Measurements from ENCODE around the gene ARL4D.
"Not testable (repeated sequence)": the region's sequence is repeated elsewhere in the genome, so short reads cannot be mapped to it uniquely, and the experiment has no call there.

Gene ARL4D

DNA sequence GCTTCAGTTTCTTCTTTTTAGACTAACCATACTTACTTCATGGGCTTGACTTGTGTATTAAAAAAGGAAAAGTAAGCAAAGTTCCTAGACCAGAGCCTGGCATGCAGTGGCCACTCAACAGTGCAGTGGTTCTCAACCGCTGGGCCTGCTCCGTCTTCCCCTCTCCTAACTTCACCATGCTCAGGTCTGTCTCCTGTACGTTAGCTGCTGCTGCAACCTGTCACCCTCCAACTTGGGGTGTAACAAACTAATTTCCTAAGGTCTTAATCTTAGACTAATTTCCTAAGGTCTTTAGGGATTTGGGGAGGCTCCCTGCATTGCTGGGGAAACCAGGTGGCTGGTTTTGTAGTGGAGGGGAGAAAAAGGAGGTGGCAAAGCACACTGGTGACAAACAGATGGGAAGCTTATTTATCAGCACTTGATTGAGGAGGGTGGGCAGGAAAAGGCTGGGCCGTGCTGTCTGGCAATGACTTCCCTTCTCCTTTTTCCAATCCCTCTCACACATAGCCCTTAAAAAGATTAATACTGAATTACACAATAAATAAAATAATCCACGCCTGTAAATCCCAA, 2.2 kb upstream of the ARL4D start:
- no peak for DNase-seq

- DNase-seq, result no peak
These were observed 1.1 kb downstream of the ARL4D start for GRCh38 chr17:43399839-43400328.

DNA sequence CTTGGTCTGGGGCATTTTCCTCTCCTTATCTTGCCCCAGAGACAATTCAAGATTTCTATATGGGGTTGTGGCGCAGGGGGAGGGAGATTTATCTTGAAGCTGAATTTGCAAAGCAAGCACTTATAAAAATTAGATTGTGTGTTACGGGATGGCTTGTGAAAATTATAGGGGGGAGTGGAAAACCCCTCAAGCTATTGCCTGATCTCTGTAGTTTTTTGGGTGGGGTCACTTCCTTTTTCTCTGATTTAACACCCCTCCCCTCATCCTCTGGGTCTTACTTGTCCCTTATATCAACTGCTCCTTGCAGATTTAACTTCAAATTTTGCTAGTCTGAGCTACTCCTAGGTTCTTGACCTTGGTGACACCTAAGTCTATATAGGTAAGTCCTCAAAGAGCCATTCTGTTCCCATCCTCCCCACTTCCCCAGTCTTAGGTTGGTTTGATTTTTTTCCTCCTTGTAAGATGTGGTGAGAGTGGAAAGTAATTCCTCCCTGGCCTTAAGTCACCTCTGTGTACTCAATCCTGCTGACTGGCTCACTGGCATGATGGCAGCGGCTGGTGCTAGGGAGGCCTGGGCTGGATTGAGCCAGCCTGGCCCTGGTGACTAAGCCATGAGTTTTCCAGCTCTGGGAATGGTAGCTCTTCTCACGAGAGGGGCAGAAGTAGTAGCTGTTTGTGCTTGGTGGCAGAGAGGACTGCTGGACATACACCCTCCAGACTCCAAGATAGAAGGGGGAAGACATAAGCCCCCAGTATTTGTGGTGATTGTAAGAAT, 2.3 kb downstream of the ARL4D start:
- DNase-seq, result no peak

- no peak for DNase-seq
These were observed 3.3 kb downstream of the ARL4D start for GRCh38 chr17:43402078-43402477.

DNA sequence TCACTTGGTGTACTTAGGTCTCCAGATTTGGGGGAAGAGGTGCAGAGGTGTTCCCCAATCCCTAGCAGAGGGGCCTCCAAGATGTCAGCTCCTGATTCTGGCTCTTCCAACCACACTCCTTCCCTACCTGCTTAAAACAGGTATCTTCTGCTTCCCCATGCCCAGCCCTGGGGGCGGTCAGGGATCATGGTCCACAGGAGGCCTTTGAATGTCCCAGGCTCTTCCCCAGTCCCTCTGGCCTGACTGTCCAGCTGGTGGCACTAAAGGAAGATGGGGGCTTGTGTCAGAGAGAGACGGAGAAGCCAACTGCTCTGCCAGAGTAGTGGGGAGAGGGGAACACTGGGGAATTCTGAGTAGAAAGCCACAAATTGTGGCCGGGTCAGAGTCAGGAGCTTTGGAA, 3.8 kb downstream of the ARL4D start:
- no peak for DNase-seq

- DNase-seq, result no peak
These were observed 5.1 kb downstream of the ARL4D start for GRCh38 chr17:43403846-43404245.

- DNase-seq, result no peak
These were observed 7.1 kb downstream of the ARL4D start for GRCh38 chr17:43405861-43406260.

GRCh38 chr17:43406676-43407645, 8.2 kb downstream of the ARL4D start:
- no peak for DNase-seq

DNA sequence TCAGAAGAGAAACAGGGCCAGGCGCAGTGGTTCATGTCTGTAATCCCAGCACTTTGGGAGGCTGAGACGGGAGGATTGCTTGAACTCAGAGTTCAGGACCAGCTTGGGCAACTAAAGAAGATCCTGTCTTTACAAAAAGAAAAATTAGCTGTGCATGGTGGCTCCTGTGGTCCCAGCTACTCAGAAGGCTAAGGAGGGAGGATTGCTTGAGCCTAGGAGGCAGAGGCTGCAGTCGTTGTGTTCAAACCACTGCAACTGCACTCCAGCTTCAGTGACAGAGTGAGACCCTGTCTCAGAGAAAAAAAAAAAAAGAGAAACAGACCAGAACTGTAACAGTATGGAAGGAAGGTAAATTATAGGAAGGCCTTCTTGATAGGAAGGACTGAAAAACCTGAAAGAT, 10.3 kb downstream of the ARL4D start:
- DNase-seq, result no peak

- no peak for DNase-seq
These were observed 12.0 kb downstream of the ARL4D start for GRCh38 chr17:43410557-43411368.

DNA sequence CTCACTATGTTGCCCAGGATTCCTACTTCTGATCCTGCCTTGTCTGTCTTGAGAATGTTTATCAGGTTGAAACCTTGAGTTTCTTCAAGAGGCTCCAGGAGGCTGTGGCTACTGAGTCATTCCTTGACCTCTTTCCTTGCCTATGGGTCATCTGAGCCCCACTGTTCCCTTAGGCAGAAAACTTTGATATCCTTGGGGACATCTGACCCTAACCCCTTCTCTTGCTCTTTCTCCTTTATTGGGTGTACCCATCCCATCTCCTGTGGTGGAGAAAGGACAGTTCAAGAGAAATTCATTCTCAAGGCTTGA, 12.5 kb downstream of the ARL4D start:
- no peak for DNase-seq

DNA sequence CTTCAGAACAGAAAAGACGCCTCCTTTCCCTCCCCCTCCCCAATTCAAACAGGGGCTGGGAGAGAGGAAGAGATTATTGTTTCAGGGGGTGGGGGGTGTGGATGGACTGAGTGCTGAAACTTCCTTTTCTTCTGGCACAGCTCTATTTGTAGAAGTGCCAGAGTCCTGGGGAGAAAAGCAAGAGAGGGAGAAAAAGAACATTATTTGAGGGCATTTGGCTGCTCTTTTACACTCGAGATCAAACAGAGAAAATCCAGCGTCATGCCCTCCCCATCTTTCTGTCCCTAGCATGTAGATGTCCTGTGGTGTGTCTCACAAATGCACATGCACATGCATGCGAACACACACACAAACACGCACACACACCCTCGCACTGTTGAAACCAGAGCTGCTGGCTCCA, 13.0 kb downstream of the ARL4D start:
- no peak for DNase-seq

DNA sequence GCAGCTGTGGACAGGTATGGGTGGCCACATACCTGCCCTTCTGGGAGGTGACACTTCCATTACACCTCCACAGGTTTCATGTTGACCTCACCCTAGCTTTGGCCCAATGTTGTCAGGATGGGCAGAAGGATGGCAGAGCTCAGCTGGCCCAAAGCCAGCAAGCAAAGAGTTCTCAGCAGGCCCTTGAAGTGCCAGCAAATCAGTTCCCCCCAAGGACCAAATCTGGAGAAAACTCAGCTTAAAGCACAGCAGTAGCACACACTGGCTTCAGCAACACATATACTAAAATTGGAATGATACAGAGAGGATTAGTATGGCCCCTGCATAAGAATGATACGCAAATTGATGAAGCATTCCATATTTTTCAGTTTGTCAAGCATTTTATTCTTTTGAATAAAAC, 13.4 kb downstream of the ARL4D start:
- no peak for DNase-seq

GRCh38 chr17:43416998-43417890, 18.5 kb downstream of the ARL4D start:
- no peak for DNase-seq

- no peak for DNase-seq
These were observed 19.9 kb downstream of the ARL4D start for GRCh38 chr17:43418441-43419374.

GRCh38 chr17:43419375-43419882, 20.6 kb downstream of the ARL4D start:
- DNase-seq, result not testable (repeated sequence)

GRCh38 chr17:43423777-43424455, 25.1 kb downstream of the ARL4D start:
- DNase-seq, result no peak

DNA sequence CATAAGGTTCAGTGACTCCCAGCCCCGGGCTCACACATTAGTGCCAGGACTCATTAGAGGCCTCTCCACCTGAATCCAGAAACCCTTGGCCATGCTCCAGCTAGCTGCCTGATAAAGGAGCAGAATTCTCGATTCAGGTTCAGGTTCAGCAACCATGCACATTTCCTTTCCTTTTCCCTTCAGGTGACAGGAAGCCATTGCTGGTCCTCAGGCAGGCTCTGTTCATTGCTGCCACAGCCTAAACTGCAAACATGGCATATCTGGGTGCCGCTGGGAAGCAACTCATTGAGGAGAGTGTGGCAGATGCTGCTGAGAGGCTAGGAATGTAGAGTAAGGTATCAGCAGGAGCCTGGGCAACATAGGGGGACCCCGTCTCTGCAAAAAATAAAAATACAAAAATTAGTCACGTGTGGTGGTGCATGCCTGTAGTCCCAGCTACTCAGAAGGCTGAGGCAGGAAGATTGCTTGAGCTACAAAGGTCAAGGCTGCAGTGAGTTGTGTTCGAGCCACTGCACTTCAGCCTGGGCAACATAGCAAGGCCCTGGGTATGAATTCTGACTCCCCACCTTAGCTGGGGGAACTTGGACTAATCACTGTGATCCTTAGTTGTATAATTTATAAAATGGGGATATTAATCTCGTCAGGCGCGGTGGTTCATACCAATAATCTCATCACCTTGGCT, 28.7 kb downstream of the ARL4D start:
- no peak for DNase-seq

DNA sequence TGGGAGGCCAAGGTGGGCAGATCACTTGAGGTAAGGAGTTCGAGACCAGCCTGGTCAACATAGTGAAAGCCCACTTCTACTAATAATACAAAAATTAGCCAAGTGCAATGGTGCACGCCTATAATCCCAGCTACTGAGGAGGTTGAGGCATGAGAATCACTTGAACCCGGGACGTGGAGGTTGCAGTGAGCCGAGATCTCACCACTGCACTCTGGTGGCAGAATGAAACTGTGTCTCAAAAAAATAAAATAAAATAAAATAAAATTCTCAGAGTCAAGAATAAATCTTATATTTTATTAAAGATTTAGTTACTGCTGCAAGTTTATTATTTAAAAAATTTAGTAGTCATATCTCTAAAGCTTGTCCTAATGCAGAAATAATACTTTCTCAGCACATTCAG, 29.7 kb downstream of the ARL4D start:
- no peak for DNase-seq

Measured in activated CD4-positive, CD25-positive, alpha-beta regulatory T cell (primary cell).